ENCODE measurements around the gene NR2E1.

NR2E1 gene

GRCh38 chr6:108222064-108222463 is 56.2 kb downstream of the NR2E1 start:
- no peak for DNase-seq

GRCh38 chr6:108222504-108222903 is 56.7 kb downstream of the NR2E1 start:
- no peak for DNase-seq

GRCh38 chr6:108227290-108227689 is 61.5 kb downstream of the NR2E1 start:
- no peak for DNase-seq

- DNase-seq: no peak
Observed at GRCh38 chr6:108228416-108228815, 62.6 kb downstream of the NR2E1 start.

- DNase-seq: no peak
Observed at GRCh38 chr6:108235127-108235526, 69.3 kb downstream of the NR2E1 start.

GRCh38 chr6:108236791-108237190 is 71.0 kb downstream of the NR2E1 start:
- DNase-seq: no peak

GRCh38 chr6:108238322-108238721 is 72.5 kb downstream of the NR2E1 start:
- DNase-seq: no peak
